T-cell (primary cell): ENCODE measurements around the gene KCNMA1. TPM values are rescaled to one million over a fixed set of nuclear protein-coding genes. Genes with fewer than 3 reads are reported as not detected.

Experiments used
- ATAC-seq, 4 experiments: fragments of 200-7000 bp in 3 of 4; fragments of 150-1000 bp in 1 of 4; cut with Tn5 transposase; replicated peaks in 1 of 4; 1 replicate in 3 of 4; 2 replicates in 1 of 4; pipeline ENCODE4 v1.10.0; 2021; ENCODE audit warnings: moderate library complexity in 3 of 4, mild to moderate bottlenecking in 2 of 4, moderate number of reproducible peaks in 1 of 4
- CTCF ChIA-PET, 2 donors: fragments of 300-600 bp; sonication (Branson Sonifier 250); formaldehyde crosslinking; loops; one replicate each; lab custom pipeline; 2022; ENCODE audit warnings: antibody characterized with exemption in 2 of 2; lab: Charles Lee
- POLR2A ChIA-PET, 2 donors: fragments of 300-600 bp; sonication (Branson Sonifier 250); formaldehyde crosslinking; loops; one replicate each; lab custom pipeline; 2022; ENCODE audit warnings: antibody characterized with exemption in 2 of 2; lab: Charles Lee
- DNase-seq, 35 experiments: peaks; one replicate each; pipeline versions ENCODE4 v3.0.0 to v3.0.0-alpha.2; 2013 to 2023
- H3K27ac ChIP-seq: one replicate; pipeline ENCODE4 v1.5.1; 2013; ENCODE audit warnings: low read length
- H3K27me3 ChIP-seq, 2 experiments: replicated peaks in 1 of 2; 1 replicate in 1 of 2; 2 replicates in 1 of 2; pipeline versions ENCODE4 v1.6.1 to v1.7.0; 2013; ENCODE audit warnings: low read length in 1 of 2, mixed read lengths in 1 of 2; ENCODE audit not compliant: control insufficient read depth in 2 of 2, insufficient read depth in 2 of 2; ENCODE audit errors: extremely low read depth in 1 of 2
- H3K36me3 ChIP-seq, 2 donors: 1 replicate in 1 of 2; 2 replicates in 1 of 2; pipeline versions ENCODE4 v1.6.1 to v1.7.0; 2013; ENCODE audit warnings: low read length in 1 of 2; ENCODE audit not compliant: control insufficient read depth in 2 of 2, insufficient read depth in 1 of 2; ENCODE audit errors: extremely low read depth in 1 of 2
- H3K4me1 ChIP-seq, 2 experiments: 1 replicate in 1 of 2; 2 replicates in 1 of 2; pipeline versions ENCODE4 v1.6.1 to v1.7.0; 2013; ENCODE audit warnings: low read length in 2 of 2, mixed read lengths in 1 of 2; ENCODE audit not compliant: insufficient read depth in 2 of 2, control insufficient read depth in 1 of 2; ENCODE audit errors: extremely low read depth in 1 of 2
- H3K4me3 ChIP-seq, 2 donors: 1 replicate in 1 of 2; 2 replicates in 1 of 2; pipeline versions ENCODE4 v1.5.1 to v1.7.0; 2013; ENCODE audit warnings: mild to moderate bottlenecking in 2 of 2, low read length in 1 of 2, moderate library complexity in 1 of 2; ENCODE audit not compliant: control insufficient read depth in 1 of 2; ENCODE audit errors: extremely low read depth in 1 of 2
- H3K9me3 ChIP-seq: 2 replicates; pipeline ENCODE4 v1.7.0; 2013
- H3K27ac Mint-ChIP-seq, 2 donors: one replicate each; pipeline ENCODE4 v1.8.0; 2020 to 2021; ENCODE audit warnings: mild to moderate bottlenecking in 2 of 2, mixed read lengths in 2 of 2
- H3K27me3 Mint-ChIP-seq, 2 donors: one replicate each; pipeline ENCODE4 v1.8.0; 2021 to 2022; ENCODE audit warnings: mixed read lengths in 2 of 2
- H3K36me3 Mint-ChIP-seq: one replicate; pipeline ENCODE4 v1.8.0; 2021; ENCODE audit warnings: mixed read lengths
- H3K4me1 Mint-ChIP-seq, 3 donors: one replicate each; pipeline ENCODE4 v1.8.0; 2020 to 2022; ENCODE audit warnings: mixed read lengths in 3 of 3, mild to moderate bottlenecking in 1 of 3
- H3K4me3 Mint-ChIP-seq, 3 donors: one replicate each; pipeline ENCODE4 v1.8.0; 2020 to 2022; ENCODE audit warnings: mild to moderate bottlenecking in 3 of 3, mixed read lengths in 3 of 3, moderate library complexity in 3 of 3
- H3K9me3 Mint-ChIP-seq, 3 donors: one replicate each; pipeline ENCODE4 v1.8.0; 2020 to 2022; ENCODE audit warnings: mixed read lengths in 3 of 3
- WGBS: methylation state at CpG from one replicate; pipeline ENCODE4 v1.1.5; 2013; ENCODE audit warnings: missing lambda C conversion rate; ENCODE audit not compliant: insufficient coverage; 5-methylcytosine and 5-hydroxymethylcytosine counted together
- total RNA-seq, 35 experiments: library from RNA in 6 of 35; stranded (reverse) in 6 of 35; fragments of 120-200 nt in 1 of 35; gene quantifications; one replicate each; pipeline versions ENCODE4 v1.2.1 to v1.2.4 and lab custom pipeline; 2013 to 2026

Gene KCNMA1
- total RNA-seq, 5 donors from 2014 or later (not counting 1 experiment from before 2014, with no cell fraction given): 0.14 to 1.6 (median 0.60) TPM

DNA sequence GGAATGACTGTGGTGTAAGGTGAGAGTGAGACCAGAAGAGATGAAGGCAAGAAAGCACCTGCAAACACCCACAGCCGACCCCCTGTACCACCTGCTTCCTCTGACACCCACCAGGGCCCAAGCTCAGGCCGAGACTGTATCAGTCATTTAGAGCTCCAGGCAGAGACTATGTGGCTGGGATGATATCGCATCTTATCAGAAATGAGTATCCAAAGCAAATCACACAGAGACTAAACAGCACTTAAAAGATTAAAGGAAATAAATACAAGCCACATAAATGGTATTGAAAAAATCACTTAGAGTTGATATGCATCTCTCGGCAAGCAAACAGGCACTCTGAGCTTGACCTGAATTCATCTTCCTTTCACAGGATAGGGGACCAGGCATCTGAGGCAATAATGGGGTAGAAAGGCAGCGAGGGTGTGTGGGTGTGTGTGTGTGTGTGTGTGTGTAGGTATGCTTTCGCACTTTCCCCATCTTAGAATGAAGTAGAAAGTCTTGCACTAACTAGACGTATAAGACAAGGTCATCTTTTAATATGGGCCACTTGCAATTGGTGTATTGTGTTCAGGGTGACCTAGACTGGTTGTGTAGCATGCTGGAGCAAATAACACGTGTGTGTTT is 665.9 kb downstream of the KCNMA1 start:
- Mint-ChIP-seq H3K36me3 (no peaks in the 10 kb centered on the region), H3K27ac (no peak overlapping the region), H3K27me3 (peaks cover 2 to 17% of the 10 kb centered on the region in 2 donors), H3K4me1 (peaks cover 0 to 8% (median 0%) of the 10 kb centered on the region in 3 donors), H3K9me3 (no peaks in the 10 kb centered on the region), H3K4me3 (no peak overlapping the region)
- CTCF ChIA-PET: interaction anchor here in 1 of 2 donors (0.5 kb wide), 1 partner anchor 12 kb away, joined by 4 read pairs; no protein-coding TSS in a partner anchor
- Histone ChIP-seq H3K36me3 (no peaks in the 10 kb centered on the region), H3K27me3 (peaks cover 0 to 10% of the 10 kb centered on the region in 2 experiments), H3K4me1 (no peaks in the 10 kb centered on the region), H3K4me3 (no peak overlapping the region), H3K27ac (no peak overlapping the region), H3K9me3 (no peaks in the 10 kb centered on the region)
- POLR2A ChIA-PET: interaction anchor here in 1 of 2 donors (0.7 kb wide), 1 partner anchor 28 kb away, joined by 3 read pairs; no protein-coding TSS in a partner anchor
- no CpG with 5 or more reads among the region's 8 CpGs for WGBS
- ATAC-seq (no peak), DNase-seq (no peak)

DNA sequence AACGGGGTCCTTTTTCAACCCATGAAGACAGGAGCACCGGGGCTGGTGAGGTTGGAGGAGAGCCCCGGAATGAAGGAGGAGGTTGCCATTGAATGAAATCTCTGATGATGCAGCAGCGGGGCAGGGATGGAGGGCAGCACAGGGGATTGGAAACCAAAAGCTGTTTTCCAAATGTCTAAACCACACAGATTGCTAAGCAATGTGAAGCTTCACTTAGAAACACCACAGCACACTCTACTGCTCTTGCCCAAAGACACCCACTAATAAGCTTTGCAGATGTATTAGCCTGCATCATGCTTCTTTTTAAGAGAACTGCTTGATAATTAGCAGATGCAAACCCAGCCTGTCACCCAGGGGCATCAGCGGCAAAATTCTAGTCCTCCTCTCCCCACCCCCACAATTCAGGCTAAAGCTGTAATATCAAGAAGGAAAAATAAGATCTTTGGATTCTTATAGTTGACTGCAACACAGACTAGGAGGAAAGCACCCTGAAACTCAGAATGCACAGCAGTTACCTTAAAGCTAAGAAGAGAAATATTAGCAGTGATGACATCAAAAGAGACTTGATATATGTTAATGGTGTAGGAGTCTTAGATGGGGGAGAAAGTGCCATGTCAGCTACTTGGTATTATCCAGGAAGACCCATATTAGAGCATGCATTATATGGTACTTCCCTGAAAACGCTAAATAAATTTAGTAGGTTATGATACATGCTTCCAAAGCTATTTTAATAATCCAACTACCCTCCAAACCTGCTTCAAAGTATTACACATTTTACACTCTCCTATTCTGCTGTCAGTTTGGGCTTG is 666.7 kb downstream of the KCNMA1 start:
- Mint-ChIP-seq H3K36me3 (no peaks in the 10 kb centered on the region), H3K27ac (no peak overlapping the region), H3K27me3 (peaks cover 5 to 16% of the 10 kb centered on the region in 2 donors), H3K4me3 (no peak overlapping the region), H3K4me1 (peaks cover 0 to 8% (median 0%) of the 10 kb centered on the region in 3 donors), H3K9me3 (no peaks in the 10 kb centered on the region)
- H3K36me3 ChIP-seq: no peaks in the 10 kb centered on the region
- H3K4me3 ChIP-seq: no peak overlapping the region
- peaks cover 0 to 10% of the 10 kb centered on the region in 2 experiments for H3K27me3 ChIP-seq
- ATAC-seq: no peak
- no peaks in the 10 kb centered on the region for H3K4me1 ChIP-seq
- no peak overlapping the region for H3K27ac ChIP-seq
- no peaks in the 10 kb centered on the region for H3K9me3 ChIP-seq
- ChIA-PET POLR2A (interaction anchor here in 1 of 2 donors (0.7 kb wide), 1 partner anchor 29 kb away, joined by 3 read pairs; no protein-coding TSS in a partner anchor), CTCF (interaction anchor here in 1 of 2 donors (1.0 kb wide), 1 partner anchor 923 kb away, joined by 4 read pairs; no protein-coding TSS in a partner anchor)
- no peak for DNase-seq
- no CpG with 5 or more reads among the region's 6 CpGs for WGBS

DNA sequence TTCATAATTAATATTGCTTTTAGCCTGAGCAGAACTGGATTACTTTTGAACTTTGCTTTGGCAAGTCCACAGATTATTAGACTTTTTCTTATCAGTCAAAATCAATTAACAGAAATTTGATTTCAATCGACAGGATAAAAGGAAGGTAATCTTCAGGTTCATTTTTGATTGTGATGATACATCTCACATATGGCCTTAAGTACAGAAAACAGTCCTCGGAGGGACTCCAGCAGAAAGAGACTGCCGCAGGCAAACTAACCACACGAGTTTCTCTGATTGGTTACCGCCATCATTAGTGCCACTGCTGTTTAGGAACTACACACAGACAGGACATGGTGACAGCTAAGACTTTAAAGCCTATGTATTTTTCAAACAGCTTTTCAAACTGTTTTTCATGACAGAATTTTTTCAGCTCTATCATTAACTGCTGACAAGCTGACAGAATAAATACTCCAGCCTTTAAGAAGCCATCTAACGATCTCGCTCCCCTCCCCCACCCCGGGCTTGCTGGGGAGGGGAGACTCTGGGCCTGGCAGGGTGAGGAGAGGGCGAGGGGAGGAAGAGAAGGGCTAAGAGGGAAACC is 668.2 kb downstream of the KCNMA1 start:
- ChIA-PET CTCF (no interaction called here), POLR2A (no interaction called here)
- H3K4me1 Mint-ChIP-seq: peaks cover 0 to 8% (median 0%) of the 10 kb centered on the region in 3 donors
- no peak for ATAC-seq
- Histone ChIP-seq H3K27me3 (peaks cover 0 to 13% of the 10 kb centered on the region in 2 experiments), H3K4me3 (no peak overlapping the region), H3K36me3 (no peaks in the 10 kb centered on the region), H3K27ac (no peak overlapping the region), H3K9me3 (no peaks in the 10 kb centered on the region), H3K4me1 (no peaks in the 10 kb centered on the region)
- 82% methylated on average over 4 of the region's 9 CpGs for WGBS
- no peaks in the 10 kb centered on the region for H3K9me3 Mint-ChIP-seq
- no peak for DNase-seq
- no peak overlapping the region for H3K4me3 Mint-ChIP-seq
- no peaks in the 10 kb centered on the region for H3K36me3 Mint-ChIP-seq
- H3K27me3 Mint-ChIP-seq: peaks cover 10 to 17% of the 10 kb centered on the region in 2 donors
- no peak overlapping the region for H3K27ac Mint-ChIP-seq

DNA sequence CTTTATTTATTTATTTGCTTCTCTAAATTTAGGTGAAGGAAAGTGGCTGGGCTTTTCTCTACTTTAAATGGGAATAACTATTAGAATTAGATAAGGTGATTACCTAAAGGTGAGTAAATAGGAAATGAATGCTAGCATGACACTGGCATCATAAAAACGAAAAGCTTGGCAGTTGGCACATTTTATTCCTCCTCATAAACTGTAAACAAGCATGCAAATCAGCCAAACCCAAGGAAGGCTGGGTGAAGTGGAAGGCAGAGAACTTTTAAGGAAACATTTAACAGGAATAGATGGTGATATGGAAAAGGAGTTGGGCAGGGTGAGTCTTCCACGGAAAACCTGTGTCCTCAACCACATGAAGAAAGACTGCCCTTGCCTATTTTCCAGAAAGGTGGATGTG is 669.1 kb downstream of the KCNMA1 start:
- Histone ChIP-seq H3K4me3 (no peak overlapping the region), H3K27ac (no peak overlapping the region), H3K36me3 (no peaks in the 10 kb centered on the region), H3K27me3 (peaks cover 0 to 13% of the 10 kb centered on the region in 2 experiments), H3K4me1 (no peaks in the 10 kb centered on the region), H3K9me3 (no peaks in the 10 kb centered on the region)
- H3K36me3 Mint-ChIP-seq: no peaks in the 10 kb centered on the region
- DNase-seq (no peak), ATAC-seq (no peak)
- ChIA-PET CTCF (no interaction called here), POLR2A (no interaction called here)
- H3K4me3 Mint-ChIP-seq: no peak overlapping the region
- no CpG with 5 or more reads among the region's 2 CpGs for WGBS
- H3K27me3 Mint-ChIP-seq: peaks cover 10 to 13% of the 10 kb centered on the region in 2 donors
- H3K27ac Mint-ChIP-seq: no peak overlapping the region
- H3K9me3 Mint-ChIP-seq: no peaks in the 10 kb centered on the region
- H3K4me1 Mint-ChIP-seq: peaks cover 0 to 8% (median 0%) of the 10 kb centered on the region in 3 donors

DNA sequence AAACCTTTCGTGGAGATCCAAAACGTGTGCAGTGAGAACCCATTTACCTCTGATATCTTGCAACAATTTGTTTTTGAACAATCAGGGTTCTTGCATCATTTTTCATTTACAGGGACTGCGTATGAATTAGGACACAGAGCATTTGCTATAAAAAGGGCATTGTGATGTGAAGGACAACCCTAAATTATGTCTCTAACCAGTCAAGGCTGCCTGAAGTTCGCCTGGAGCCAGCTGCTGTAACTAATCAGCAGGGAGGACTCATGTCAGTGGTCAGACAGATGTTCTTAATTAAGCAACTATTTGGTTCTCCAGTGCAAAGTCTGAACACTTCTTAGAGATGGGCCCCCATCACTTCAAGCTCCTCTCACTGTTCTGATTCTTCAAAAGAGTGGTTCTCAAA is 674.8 kb downstream of the KCNMA1 start:
- no peak for DNase-seq
- Histone ChIP-seq H3K27ac (no peak overlapping the region), H3K4me1 (peaks cover 0 to 7% of the 10 kb centered on the region in 2 experiments), H3K9me3 (no peaks in the 10 kb centered on the region), H3K4me3 (no peak overlapping the region), H3K36me3 (no peaks in the 10 kb centered on the region), H3K27me3 (peaks cover 0 to 14% of the 10 kb centered on the region in 2 experiments)
- no peak overlapping the region for H3K27ac Mint-ChIP-seq
- no peaks in the 10 kb centered on the region for H3K9me3 Mint-ChIP-seq
- ChIA-PET POLR2A (interaction anchor here in 1 of 2 donors (0.6 kb wide), 1 partner anchor 24 kb away, joined by 10 read pairs; no protein-coding TSS in a partner anchor), CTCF (no interaction called here)
- peaks cover 9 to 14% of the 10 kb centered on the region in 2 donors for H3K27me3 Mint-ChIP-seq
- H3K36me3 Mint-ChIP-seq: no peaks in the 10 kb centered on the region
- 90% methylated on average over 3 of the region's 4 CpGs for WGBS
- no peak overlapping the region for H3K4me3 Mint-ChIP-seq
- peaks cover 0 to 16% (median 6%) of the 10 kb centered on the region in 3 donors for H3K4me1 Mint-ChIP-seq
- no peak for ATAC-seq

DNA sequence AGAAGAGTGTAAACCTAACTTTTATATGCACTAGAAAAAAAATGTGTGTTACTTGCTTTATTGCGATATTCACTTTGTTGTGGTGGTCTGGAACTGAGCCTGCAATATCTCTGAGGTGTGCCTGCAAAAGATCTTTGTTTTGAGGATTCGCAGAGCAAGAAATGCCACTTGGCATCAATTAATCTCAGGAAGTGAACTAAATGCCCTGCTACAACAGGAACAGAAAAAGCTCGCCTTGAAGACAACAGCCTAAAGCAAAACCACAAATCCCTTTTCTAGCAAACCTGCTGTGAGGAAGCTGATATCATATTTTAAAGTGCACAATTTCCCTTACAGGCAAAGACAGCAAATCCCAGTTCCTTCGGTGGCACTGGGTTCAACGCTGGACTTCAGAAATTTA is 675.8 kb downstream of the KCNMA1 start:
- ChIA-PET CTCF (no interaction called here), POLR2A (no interaction called here)
- no peak overlapping the region for H3K4me3 ChIP-seq
- H3K36me3 ChIP-seq: no peaks in the 10 kb centered on the region
- H3K27ac ChIP-seq: no peak overlapping the region
- ATAC-seq (no peak), DNase-seq (no peak)
- H3K36me3 Mint-ChIP-seq: no peaks in the 10 kb centered on the region
- peaks cover 0 to 7% of the 10 kb centered on the region in 2 experiments for H3K4me1 ChIP-seq
- no peaks in the 10 kb centered on the region for H3K9me3 Mint-ChIP-seq
- H3K4me3 Mint-ChIP-seq: no peak overlapping the region
- WGBS: 14% methylated on average over 1 of the region's 5 CpGs
- H3K27ac Mint-ChIP-seq: peak overlapping the region in 1 of 2 donors; percentile 56
- peaks cover 8 to 12% of the 10 kb centered on the region in 2 donors for H3K27me3 Mint-ChIP-seq
- H3K4me1 Mint-ChIP-seq: peaks cover 0 to 16% (median 6%) of the 10 kb centered on the region in 3 donors
- peaks cover 0 to 6% of the 10 kb centered on the region in 2 experiments for H3K27me3 ChIP-seq
- H3K9me3 ChIP-seq: no peaks in the 10 kb centered on the region
